GM12865 (cell line): ENCODE data around the gene ATP8A2.

Experiments
- DNase-seq: peaks from one replicate; pipeline ENCODE4 v3.0.0; 2010; ENCODE audit warnings: low read depth
- H3K4me3 ChIP-seq: 2 replicates; pipeline ENCODE4 v1.5.1; 2011; ENCODE audit warnings: mild to moderate bottlenecking, low read depth, low read length, control low read depth
- CTCF ChIP-seq: IDR thresholded peaks from 2 replicates; pipeline ENCODE4 v1.5.1; 2011; ENCODE audit warnings: low read length, control low read depth, low read depth, inconsistent platforms; ENCODE audit not compliant: insufficient read depth; ENCODE audit errors: missing control alignments

Gene ATP8A2

GRCh38 chr13:25840261-25840660 lies 468.5 kb downstream of the ATP8A2 start:
- no peak overlapping the region for H3K4me3 ChIP-seq
- no peak for DNase-seq
- no peak for TF ChIP-seq CTCF

- TF ChIP-seq CTCF: no peak
- no peak for DNase-seq
- no peak overlapping the region for H3K4me3 ChIP-seq
These were observed 469.2 kb downstream of the ATP8A2 start for GRCh38 chr13:25840931-25841330.

GRCh38 chr13:25843692-25844091 lies 471.9 kb downstream of the ATP8A2 start:
- H3K4me3 ChIP-seq: no peak overlapping the region
- DNase-seq: no peak
- no peak for TF ChIP-seq CTCF

GRCh38 chr13:25844559-25845434 lies 473.0 kb downstream of the ATP8A2 start:
- TF ChIP-seq CTCF: no peak
- no peak for DNase-seq
- no peak overlapping the region for H3K4me3 ChIP-seq

GRCh38 chr13:25846222-25846984 lies 474.6 kb downstream of the ATP8A2 start:
- H3K4me3 ChIP-seq: no peak overlapping the region
- no peak for DNase-seq
- no peak for TF ChIP-seq CTCF

GRCh38 chr13:25847145-25847544 lies 475.4 kb downstream of the ATP8A2 start:
- peak; percentile 31 for DNase-seq
- TF ChIP-seq CTCF: no peak
- no peak overlapping the region for H3K4me3 ChIP-seq
